ENCODE data around the gene ADCY10.

- no peak for TF ChIP-seq POLR2AphosphoS5 (IDR thresholded peaks at IDR 0.05; ENCODE audit: borderline replicate concordance, low read depth, low read length)
- TF ChIP-seq FOXP2 (optimal IDR thresholded peaks at IDR 0.05; ENCODE audit: control extremely low read depth, extremely low read length, insufficient read depth): no peak
- no peak for TF ChIP-seq EZH2 (IDR thresholded peaks at IDR 0.05)
Measured at GRCh38 chr1:167836197-167836596, 77.7 kb downstream of the ADCY10 start.
